ENCODE results near the gene ARF1.

GRCh38 chr1:228084797-228085196 is 2.3 kb downstream of the ARF1 start:
- no peak for TF ChIP-seq CTCF (IDR thresholded peaks at IDR 0.05)
- TF ChIP-seq EZH2 (IDR thresholded peaks at IDR 0.05; ENCODE audit: borderline replicate concordance, insufficient read depth, low read depth, low read length, poor library complexity, severe bottlenecking), result no peak

Data from B cell (primary cell).